Osteocyte (in vitro differentiated cells): ENCODE data around the gene SMPD3. TPM values are rescaled to one million over a fixed set of nuclear protein-coding genes. Genes with fewer than 3 reads are reported as not detected.

ENCODE experiments used
- DNase-seq: peaks from one replicate; pipeline ENCODE4 v3.0.0; 2021; ENCODE audit warnings: mixed read lengths; ENCODE audit not compliant: unreplicated experiment; ENCODE audit errors: extremely low spot score
- H3K27ac Mint-ChIP-seq: one replicate; pipeline ENCODE4 v1.8.0; 2021; ENCODE audit warnings: mild to moderate bottlenecking, mixed read lengths; ENCODE audit not compliant: unreplicated experiment
- H3K27me3 Mint-ChIP-seq: one replicate; pipeline ENCODE4 v1.8.0; 2021; ENCODE audit warnings: mixed read lengths; ENCODE audit not compliant: unreplicated experiment
- H3K36me3 Mint-ChIP-seq: one replicate; pipeline ENCODE4 v1.8.0; 2021; ENCODE audit warnings: mixed read lengths; ENCODE audit not compliant: unreplicated experiment
- H3K4me1 Mint-ChIP-seq: one replicate; pipeline ENCODE4 v1.8.0; 2021; ENCODE audit warnings: mixed read lengths; ENCODE audit not compliant: unreplicated experiment
- H3K4me3 Mint-ChIP-seq: one replicate; pipeline ENCODE4 v1.8.0; 2021; ENCODE audit warnings: mild to moderate bottlenecking, moderate library complexity, mixed read lengths; ENCODE audit not compliant: unreplicated experiment
- H3K9me3 Mint-ChIP-seq: one replicate; pipeline ENCODE4 v1.8.0; 2021; ENCODE audit warnings: mixed read lengths; ENCODE audit not compliant: unreplicated experiment
- total RNA-seq: library from RNA; stranded (reverse); gene quantifications from 2 replicates; pipeline ENCODE4 v1.2.1, GENCODE V29; 2021
- TF ChIP-seq, protein P1 (sequence below): fragments of 200-600 bp; sonication (generic); IDR thresholded peaks from 2 replicates; pipeline ENCODE4 v1.5.0; 2021; ENCODE audit warnings: antibody characterized with exemption, mild to moderate bottlenecking, moderate library complexity

The SMPD3 gene
- total RNA-seq, 1 donor from 2014 or later, result not detected

DNA sequence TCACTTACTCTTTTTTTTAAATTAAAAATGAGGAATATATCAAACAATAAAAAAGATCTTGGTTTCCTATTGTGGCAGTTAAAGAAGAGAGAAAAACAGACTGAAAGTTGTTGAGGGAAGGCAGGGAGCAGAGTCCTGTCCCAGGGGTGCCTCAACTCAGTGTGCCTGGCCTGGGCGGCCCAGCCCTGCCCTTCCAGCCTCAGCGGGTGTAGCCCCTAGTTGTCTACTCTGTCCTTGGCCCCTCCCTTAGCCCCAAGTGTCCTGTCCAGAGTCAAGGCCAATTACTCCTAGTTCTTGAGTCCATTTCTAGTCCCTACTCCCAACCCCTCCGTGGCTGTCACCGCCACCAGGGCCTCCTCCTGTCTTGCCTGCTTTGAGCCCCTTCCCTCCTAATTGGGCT, 52.5 kb downstream of the SMPD3 start:
- no peaks in the 10 kb centered on the region for H3K4me1 Mint-ChIP-seq
- H3K36me3 Mint-ChIP-seq, result no peaks in the 10 kb centered on the region
- H3K4me3 Mint-ChIP-seq, result no peak overlapping the region
- no peaks in the 10 kb centered on the region for H3K9me3 Mint-ChIP-seq
- DNase-seq, result no peak
- no peak overlapping the region for H3K27ac Mint-ChIP-seq
- TF ChIP-seq, protein P1, sequence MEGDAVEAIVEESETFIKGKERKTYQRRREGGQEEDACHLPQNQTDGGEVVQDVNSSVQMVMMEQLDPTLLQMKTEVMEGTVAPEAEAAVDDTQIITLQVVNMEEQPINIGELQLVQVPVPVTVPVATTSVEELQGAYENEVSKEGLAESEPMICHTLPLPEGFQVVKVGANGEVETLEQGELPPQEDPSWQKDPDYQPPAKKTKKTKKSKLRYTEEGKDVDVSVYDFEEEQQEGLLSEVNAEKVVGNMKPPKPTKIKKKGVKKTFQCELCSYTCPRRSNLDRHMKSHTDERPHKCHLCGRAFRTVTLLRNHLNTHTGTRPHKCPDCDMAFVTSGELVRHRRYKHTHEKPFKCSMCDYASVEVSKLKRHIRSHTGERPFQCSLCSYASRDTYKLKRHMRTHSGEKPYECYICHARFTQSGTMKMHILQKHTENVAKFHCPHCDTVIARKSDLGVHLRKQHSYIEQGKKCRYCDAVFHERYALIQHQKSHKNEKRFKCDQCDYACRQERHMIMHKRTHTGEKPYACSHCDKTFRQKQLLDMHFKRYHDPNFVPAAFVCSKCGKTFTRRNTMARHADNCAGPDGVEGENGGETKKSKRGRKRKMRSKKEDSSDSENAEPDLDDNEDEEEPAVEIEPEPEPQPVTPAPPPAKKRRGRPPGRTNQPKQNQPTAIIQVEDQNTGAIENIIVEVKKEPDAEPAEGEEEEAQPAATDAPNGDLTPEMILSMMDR, result no peak
- peaks cover 3% of the 10 kb centered on the region for H3K27me3 Mint-ChIP-seq

DNA sequence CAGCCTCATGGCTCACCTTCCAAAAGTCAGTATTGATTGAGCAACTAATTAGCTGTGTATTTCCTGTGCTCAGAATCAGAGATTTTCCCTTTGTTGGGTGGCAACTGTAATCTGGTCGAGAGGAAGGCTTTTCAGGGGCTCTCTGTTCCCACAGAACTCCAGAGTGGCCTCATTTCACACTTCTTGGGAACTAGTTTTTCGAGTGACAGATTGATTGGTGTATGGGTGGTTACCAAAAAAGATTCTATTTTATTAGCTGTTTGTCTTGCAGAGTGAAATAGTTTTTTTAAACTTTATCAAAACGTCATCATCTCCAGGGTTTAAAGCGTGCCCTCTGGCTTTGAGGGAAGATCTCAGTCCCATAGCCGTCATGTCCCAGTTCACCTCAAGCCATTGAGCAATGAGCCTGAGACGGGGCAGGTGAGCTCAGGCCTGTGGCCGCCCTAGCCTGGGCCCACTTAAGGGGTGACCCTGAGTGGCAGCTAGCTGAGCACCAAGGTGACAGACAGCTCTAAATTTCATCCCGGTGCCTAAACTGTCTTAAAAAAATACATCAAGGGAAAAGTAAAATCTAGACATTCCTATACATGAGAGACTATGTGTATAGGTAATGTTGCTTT, 53.0 kb downstream of the SMPD3 start:
- Mint-ChIP-seq H3K36me3 (no peaks in the 10 kb centered on the region), H3K9me3 (no peaks in the 10 kb centered on the region), H3K4me1 (no peaks in the 10 kb centered on the region), H3K4me3 (no peak overlapping the region), H3K27me3 (peaks cover 3% of the 10 kb centered on the region), H3K27ac (no peak overlapping the region)
- no peak for DNase-seq
- TF ChIP-seq, protein P1, result no peak

DNA sequence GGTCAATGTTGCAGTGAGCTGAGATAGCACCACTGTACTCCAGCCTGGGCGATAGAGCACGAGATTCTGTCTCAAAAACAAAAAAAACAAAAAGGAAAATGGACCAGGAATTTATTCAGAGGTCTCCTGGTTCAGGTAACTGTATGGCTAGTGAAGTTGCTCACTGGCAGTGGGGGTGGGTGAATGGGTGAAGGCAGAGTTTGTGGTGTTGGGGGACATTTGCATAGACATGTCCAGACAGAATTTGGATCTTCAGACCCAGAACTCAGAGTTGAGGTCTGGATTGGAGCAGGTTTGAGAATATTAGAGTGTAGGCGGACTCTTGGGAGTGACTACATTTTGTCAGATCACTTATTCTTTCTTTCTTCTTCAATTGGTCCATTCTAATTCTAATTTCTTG, 55.0 kb downstream of the SMPD3 start:
- Mint-ChIP-seq H3K4me3 (no peak overlapping the region), H3K27ac (no peak overlapping the region)
- no peak for DNase-seq

DNA sequence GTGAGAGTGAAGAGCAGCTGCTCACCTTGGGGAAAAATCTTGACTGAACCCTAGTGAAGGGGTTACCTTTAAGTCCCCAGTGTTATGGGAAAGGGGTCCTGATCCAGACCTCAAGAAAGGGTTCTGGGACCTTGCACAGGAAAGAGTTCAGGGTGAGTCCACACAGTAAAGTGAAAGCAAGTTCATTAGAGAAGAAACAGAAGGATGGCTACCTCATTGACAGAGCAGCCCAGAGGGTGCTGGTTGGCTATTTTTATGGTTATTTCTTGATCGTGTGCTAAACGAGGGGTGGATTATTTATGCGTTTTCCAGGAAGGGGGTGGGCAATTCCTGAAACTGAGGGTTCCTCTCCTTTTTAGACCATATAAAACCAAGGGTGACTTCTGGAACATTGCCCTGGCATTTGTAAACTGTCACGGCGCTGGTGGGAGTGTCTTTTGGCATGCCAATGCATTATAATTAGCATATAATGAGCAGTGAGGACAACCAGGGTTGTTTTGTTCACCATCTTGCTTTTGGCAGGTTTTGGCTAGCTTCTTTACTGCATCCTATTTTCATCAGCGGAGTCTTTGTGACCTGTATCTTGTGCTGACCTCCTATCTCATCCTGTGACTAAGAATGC, 58.4 kb downstream of the SMPD3 start:
- Mint-ChIP-seq H3K4me3 (no peak overlapping the region), H3K27me3 (peaks cover 4% of the 10 kb centered on the region), H3K9me3 (no peaks in the 10 kb centered on the region), H3K27ac (no peak overlapping the region), H3K36me3 (no peaks in the 10 kb centered on the region), H3K4me1 (no peaks in the 10 kb centered on the region)
- TF ChIP-seq, protein P1, result no peak
- DNase-seq, result no peak

More for the DNA sequence above, 55.0 kb downstream of the SMPD3 start:
- Mint-ChIP-seq H3K9me3 (no peaks in the 10 kb centered on the region), H3K36me3 (no peaks in the 10 kb centered on the region), H3K4me1 (no peaks in the 10 kb centered on the region), H3K27me3 (peaks cover 3% of the 10 kb centered on the region)
- TF ChIP-seq, protein P1, result no peak

DNA sequence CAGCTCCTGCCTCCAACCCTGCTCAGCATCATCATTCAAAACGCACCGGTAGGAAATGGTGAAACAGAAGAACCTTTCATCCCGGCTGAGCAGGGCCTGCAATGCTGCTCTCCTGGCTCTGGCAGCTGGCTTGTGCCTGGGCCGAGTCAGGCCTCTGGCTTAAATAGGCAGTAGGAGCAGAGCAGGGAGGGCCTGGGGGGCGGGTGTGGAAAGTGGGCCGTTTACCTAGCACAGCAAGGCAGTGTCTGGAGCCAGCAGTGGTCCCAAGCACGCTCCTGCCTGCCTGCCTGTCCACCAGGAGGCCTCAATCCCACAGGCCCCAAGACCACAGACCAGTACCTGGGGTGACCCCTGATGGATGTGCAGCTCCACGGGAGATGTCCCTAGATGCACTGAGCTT, 59.3 kb downstream of the SMPD3 start:
- no peak overlapping the region for H3K4me3 Mint-ChIP-seq
- H3K4me1 Mint-ChIP-seq, result no peaks in the 10 kb centered on the region
- no peak for DNase-seq

More for the DNA sequence above, 59.3 kb downstream of the SMPD3 start:
- H3K36me3 Mint-ChIP-seq, result no peaks in the 10 kb centered on the region
- TF ChIP-seq, protein P1, result no peak
- H3K27me3 Mint-ChIP-seq, result peaks cover 6% of the 10 kb centered on the region
- H3K9me3 Mint-ChIP-seq, result no peaks in the 10 kb centered on the region
- no peak overlapping the region for H3K27ac Mint-ChIP-seq
